ENCODE measurements around the gene KRTAP4-9. TPM values are rescaled to one million over a fixed set of nuclear protein-coding genes. Genes with fewer than 3 reads are reported as not detected.

Gene KRTAP4-9
- not detected in 2 replicates for total RNA-seq

GRCh38 chr17:41105347-41105746, at the start of gene KRTAP4-9:
TSS of gene KRTAP4-9 (plus strand) at chr17:41105389. CDS start at chr17:41105389, 0 bp downstream.

GRCh38 chr17:41060052-41060604, 45.1 kb upstream of the KRTAP4-9 start, which contains the start of gene KRTAP2-3:
TSS of gene KRTAP2-3 (minus strand) at chr17:41060114. CDS start at chr17:41060050, 64 bp downstream.

GRCh38 chr17:41065829-41066624, 39.2 kb upstream of the KRTAP4-9 start, which contains the start of gene KRTAP2-4:
TSS of gene KRTAP2-4 (minus strand) at chr17:41065879. CDS start at chr17:41065845, 34 bp downstream.

GRCh38 chr17:41084100-41084856, 20.9 kb upstream of the KRTAP4-9 start, which contains the start of gene KRTAP4-7:
TSS of gene KRTAP4-7 (plus strand) at chr17:41084150. CDS start at chr17:41084207, 57 bp downstream.

GRCh38 chr17:41098042-41098441, 7.1 kb upstream of the KRTAP4-9 start, which contains the start of gene KRTAP4-8:
TSS of gene KRTAP4-8 (minus strand) at chr17:41098142. CDS start at chr17:41098084, 58 bp downstream.

GRCh38 chr17:41101586-41102259, 3.5 kb upstream of the KRTAP4-9 start, which contains the start of gene KRTAP4-16:
TSS of gene KRTAP4-16 (minus strand) at chr17:41102209. CDS start at chr17:41102209, 0 bp downstream.

GRCh38 chr17:41117846-41118386, 12.7 kb downstream of the KRTAP4-9 start, which contains the start of gene KRTAP4-11:
TSS of gene KRTAP4-11 (minus strand) at chr17:41118373. CDS start at chr17:41118315, 58 bp downstream.

GRCh38 chr17:41123991-41124371, 18.8 kb downstream of the KRTAP4-9 start, which contains the start of gene KRTAP4-12:
TSS of gene KRTAP4-12 (minus strand) at chr17:41124182. CDS start at chr17:41124122, 60 bp downstream.

GRCh38 chr17:41140360-41141131, 35.4 kb downstream of the KRTAP4-9 start, which contains the start of gene KRTAP4-6:
TSS of gene KRTAP4-6 (minus strand) at chr17:41140544. CDS start at chr17:41140487, 57 bp downstream.

GRCh38 chr17:41149652-41149985, 44.4 kb downstream of the KRTAP4-9 start, which contains the start of gene KRTAP4-5:
TSS of gene KRTAP4-5 (minus strand) at chr17:41149825. CDS start at chr17:41149767, 58 bp downstream.

Other genes starting within 250 kb of the KRTAP4-9 start
- not detected in 2 replicates for gene KRT12, start 238.2 kb upstream of the KRTAP4-9 start, total RNA-seq
- not detected in 2 replicates for gene KRT20, start 220.1 kb upstream of the KRTAP4-9 start, total RNA-seq
- gene KRT23, start 167.7 kb upstream of the KRTAP4-9 start, total RNA-seq, result 0.28 TPM in 1 of 2 replicates, not detected in the other
- not detected in 2 replicates for gene KRT39, start 138.4 kb upstream of the KRTAP4-9 start, total RNA-seq
- not detected in 2 replicates for gene KRT40, start 121.1 kb upstream of the KRTAP4-9 start, total RNA-seq
- gene KRTAP3-3, start 111.2 kb upstream of the KRTAP4-9 start, total RNA-seq, result not detected in 2 replicates
- not detected in 2 replicates for gene KRTAP3-2, start 105.5 kb upstream of the KRTAP4-9 start, total RNA-seq
- gene KRTAP3-1, start 96.3 kb upstream of the KRTAP4-9 start, total RNA-seq, result not detected in 2 replicates
- 0.23 and 0.30 TPM in 2 replicates for gene KRTAP1-5, start 78.2 kb upstream of the KRTAP4-9 start, total RNA-seq
- gene KRTAP1-4, start 75.2 kb upstream of the KRTAP4-9 start, total RNA-seq, result not detected in 2 replicates
- not detected in 2 replicates for gene KRTAP1-3, start 70.5 kb upstream of the KRTAP4-9 start, total RNA-seq
- gene KRTAP1-1, start 63.9 kb upstream of the KRTAP4-9 start, total RNA-seq, result not detected in 2 replicates
- gene KRTAP2-1, start 58.1 kb upstream of the KRTAP4-9 start, total RNA-seq, result not detected in 2 replicates
- not detected in 2 replicates for gene KRTAP2-2, start 50.2 kb upstream of the KRTAP4-9 start, total RNA-seq
- 0.65 TPM in 1 of 2 replicates, not detected in the other for gene KRTAP2-3, start 45.3 kb upstream of the KRTAP4-9 start, total RNA-seq
- not detected in 2 replicates for gene KRTAP2-4, start 39.5 kb upstream of the KRTAP4-9 start, total RNA-seq
- gene KRTAP4-7, start 21.2 kb upstream of the KRTAP4-9 start, total RNA-seq, result not detected in 2 replicates
- gene KRTAP4-8, start 7.2 kb upstream of the KRTAP4-9 start, total RNA-seq, result not detected in 2 replicates
- not detected in 2 replicates for gene KRTAP4-16, start 3.2 kb upstream of the KRTAP4-9 start, total RNA-seq
- not detected in 2 replicates for gene KRTAP4-11, start 13.0 kb downstream of the KRTAP4-9 start, total RNA-seq
- not detected in 2 replicates for gene KRTAP4-12, start 18.8 kb downstream of the KRTAP4-9 start, total RNA-seq
- not detected in 2 replicates for gene KRTAP4-6, start 35.2 kb downstream of the KRTAP4-9 start, total RNA-seq
- gene KRTAP4-5, start 44.4 kb downstream of the KRTAP4-9 start, total RNA-seq, result not detected in 2 replicates
- not detected in 2 replicates for gene KRTAP4-4, start 55.4 kb downstream of the KRTAP4-9 start, total RNA-seq
- gene KRTAP4-3, start 62.8 kb downstream of the KRTAP4-9 start, total RNA-seq, result not detected in 2 replicates
- gene KRTAP4-2, start 72.8 kb downstream of the KRTAP4-9 start, total RNA-seq, result not detected in 2 replicates
- gene KRTAP4-1, start 79.5 kb downstream of the KRTAP4-9 start, total RNA-seq, result not detected in 2 replicates
- not detected in 2 replicates for gene KRTAP9-1, start 84.5 kb downstream of the KRTAP4-9 start, total RNA-seq
- not detected in 2 replicates for gene KRTAP9-2, start 121.3 kb downstream of the KRTAP4-9 start, total RNA-seq
- not detected in 2 replicates for gene KRTAP9-3, start 127.1 kb downstream of the KRTAP4-9 start, total RNA-seq
- gene KRTAP9-8, start 132.6 kb downstream of the KRTAP4-9 start, total RNA-seq, result not detected in 2 replicates
- gene KRTAP9-4, start 144.3 kb downstream of the KRTAP4-9 start, total RNA-seq, result not detected in 2 replicates
- not detected in 2 replicates for gene KRTAP9-9, start 150.0 kb downstream of the KRTAP4-9 start, total RNA-seq
- gene KRTAP9-6, start 160.0 kb downstream of the KRTAP4-9 start, total RNA-seq, result not detected in 2 replicates
- not detected in 2 replicates for gene KRTAP9-7, start 170.3 kb downstream of the KRTAP4-9 start, total RNA-seq
- gene KRTAP29-1, start 197.5 kb downstream of the KRTAP4-9 start, total RNA-seq, result not detected in 2 replicates
- gene KRTAP16-1, start 203.9 kb downstream of the KRTAP4-9 start, total RNA-seq, result not detected in 2 replicates
- gene KRTAP17-1, start 210.3 kb downstream of the KRTAP4-9 start, total RNA-seq, result not detected in 2 replicates
- gene KRT33A, start 245.4 kb downstream of the KRTAP4-9 start, total RNA-seq, result not detected in 2 replicates